Measurements from ENCODE around the gene MITF. TPM values are rescaled to one million over a fixed set of nuclear protein-coding genes. Genes with fewer than 3 reads are reported as not detected.
A peak's percentile ranks its signal among the peaks of the same experiment; 100 is the strongest.

MITF gene
- polyA plus RNA-seq, 1 donor from 2014 or later = 0.54 TPM

DNA sequence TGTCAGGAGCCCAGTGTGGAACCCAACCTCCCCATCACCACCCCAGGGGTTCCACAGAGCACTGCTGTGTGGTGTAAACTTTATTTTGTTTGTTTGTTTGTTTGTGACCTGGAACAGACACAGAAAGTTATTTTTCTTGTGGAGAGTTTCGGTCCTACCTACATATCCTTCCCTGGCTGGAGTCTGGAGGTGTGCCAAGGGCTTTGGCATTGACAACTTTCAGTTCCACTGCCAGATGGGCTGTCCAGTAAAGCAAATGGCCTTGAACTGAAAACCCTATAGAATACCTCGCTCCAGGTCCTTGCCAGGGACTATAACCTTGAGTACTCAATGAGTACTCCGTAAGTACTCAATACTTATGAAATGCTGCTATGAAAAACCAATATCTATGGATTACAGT lies 103.5 kb downstream of the MITF start:
- no peak overlapping the region for H3K27ac Mint-ChIP-seq
- H3K27me3 Mint-ChIP-seq = no peaks in the 10 kb centered on the region
- H3K9me3 Mint-ChIP-seq = peaks cover 0 to 1% (median 0%) of the 10 kb centered on the region in 3 donors
- H3K36me3 Mint-ChIP-seq = no peaks in the 10 kb centered on the region
- no peak overlapping the region for H3K4me3 Mint-ChIP-seq
- H3K4me1 Mint-ChIP-seq = no peaks in the 10 kb centered on the region

DNA sequence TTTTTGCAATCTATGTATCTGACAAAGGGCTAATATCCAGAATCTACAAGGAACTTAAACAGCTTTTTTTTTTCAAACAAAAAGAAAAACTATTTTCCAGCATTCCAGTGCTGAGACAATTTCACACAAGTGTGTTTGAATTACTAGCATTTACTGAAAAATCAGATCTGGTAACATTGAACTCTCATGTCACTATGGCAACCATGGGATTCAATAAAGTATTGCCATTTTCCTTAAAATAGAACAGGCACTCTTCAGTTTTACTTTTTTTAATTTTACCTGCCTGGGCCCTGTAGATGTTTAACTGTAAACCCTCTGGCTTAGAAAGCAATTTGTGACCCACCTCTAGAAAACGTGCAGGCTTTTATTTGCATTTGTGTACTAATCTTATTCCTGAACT lies 105.4 kb downstream of the MITF start:
- Mint-ChIP-seq H3K4me1 (no peaks in the 10 kb centered on the region), H3K27me3 (no peaks in the 10 kb centered on the region), H3K27ac (no peak overlapping the region), H3K4me3 (no peak overlapping the region), H3K36me3 (no peaks in the 10 kb centered on the region), H3K9me3 (peaks cover 0 to 1% (median 0%) of the 10 kb centered on the region in 3 donors)

DNA sequence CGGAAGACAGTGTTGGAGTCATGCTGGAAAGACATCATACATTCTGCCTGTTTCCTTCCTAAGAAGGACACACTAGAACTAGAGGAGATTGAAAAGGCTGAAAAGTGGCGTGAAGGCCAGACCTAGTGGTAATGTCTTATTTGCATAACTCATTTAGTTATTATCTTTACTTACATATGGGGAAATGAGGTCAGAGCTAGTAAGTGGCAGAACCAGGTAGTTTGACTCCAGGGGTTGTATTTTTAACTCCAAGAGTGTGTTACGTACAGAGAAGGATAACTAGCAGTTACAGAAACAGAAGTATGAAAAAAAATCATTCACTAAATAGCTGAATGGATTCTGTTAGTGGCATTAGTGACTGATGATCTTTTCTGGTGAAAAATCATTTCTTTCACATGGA lies 108.0 kb downstream of the MITF start:
- H3K27ac Mint-ChIP-seq = no peak overlapping the region
- no peaks in the 10 kb centered on the region for H3K27me3 Mint-ChIP-seq
- no peaks in the 10 kb centered on the region for H3K36me3 Mint-ChIP-seq
- H3K9me3 Mint-ChIP-seq = peaks cover 0 to 1% (median 0%) of the 10 kb centered on the region in 3 donors
- no peak overlapping the region for H3K4me3 Mint-ChIP-seq
- no peaks in the 10 kb centered on the region for H3K4me1 Mint-ChIP-seq

DNA sequence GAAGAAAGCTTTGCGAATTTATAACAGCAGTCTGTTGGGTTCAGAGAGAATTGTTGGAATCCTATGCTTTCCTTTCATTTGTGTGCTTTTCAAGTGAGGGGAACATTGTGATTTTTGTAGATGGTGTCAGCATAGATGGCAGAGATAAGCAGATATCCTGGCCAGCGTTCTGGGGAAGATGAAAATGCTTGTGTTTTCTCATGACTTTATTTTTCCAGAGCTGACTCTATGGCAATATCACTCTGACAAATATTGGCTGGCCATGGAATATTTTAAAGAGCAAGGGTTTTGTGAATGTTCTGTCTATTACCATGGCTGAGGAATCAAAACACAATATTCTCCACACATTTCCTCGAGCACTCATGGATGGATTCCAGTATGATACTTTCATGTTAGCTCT lies 108.8 kb downstream of the MITF start:
- Mint-ChIP-seq H3K36me3 (no peaks in the 10 kb centered on the region), H3K27ac (no peak overlapping the region), H3K4me1 (no peaks in the 10 kb centered on the region)

DNA sequence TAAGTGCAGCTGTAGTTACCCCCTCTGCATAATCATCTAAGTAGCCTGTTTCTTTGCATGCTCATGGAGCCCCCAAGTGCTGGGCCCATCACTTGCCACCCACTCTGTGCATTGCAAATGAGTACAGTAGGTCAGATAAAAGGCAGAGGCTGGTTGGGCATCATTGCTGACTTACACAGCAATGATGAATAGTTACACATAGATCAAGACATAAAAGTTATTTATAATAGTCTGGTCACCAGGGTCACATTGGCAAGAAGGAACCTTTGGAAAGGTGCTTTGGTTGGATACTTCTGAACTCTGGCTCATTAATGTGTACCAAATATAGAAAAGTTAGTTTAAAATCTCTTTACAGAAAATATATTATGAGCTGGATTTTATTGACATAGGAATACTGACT lies 111.6 kb downstream of the MITF start:
- no peaks in the 10 kb centered on the region for H3K4me1 Mint-ChIP-seq
- H3K9me3 Mint-ChIP-seq = peaks cover 0 to under 1% (median 0%) of the 10 kb centered on the region in 3 donors
- H3K27ac Mint-ChIP-seq = no peak overlapping the region
- H3K27me3 Mint-ChIP-seq = no peaks in the 10 kb centered on the region
- no peak overlapping the region for H3K4me3 Mint-ChIP-seq
- no peaks in the 10 kb centered on the region for H3K36me3 Mint-ChIP-seq

More for the DNA sequence above, 108.8 kb downstream of the MITF start:
- no peak overlapping the region for H3K4me3 Mint-ChIP-seq
- H3K9me3 Mint-ChIP-seq = peaks cover 0 to 1% (median 0%) of the 10 kb centered on the region in 3 donors
- no peaks in the 10 kb centered on the region for H3K27me3 Mint-ChIP-seq

DNA sequence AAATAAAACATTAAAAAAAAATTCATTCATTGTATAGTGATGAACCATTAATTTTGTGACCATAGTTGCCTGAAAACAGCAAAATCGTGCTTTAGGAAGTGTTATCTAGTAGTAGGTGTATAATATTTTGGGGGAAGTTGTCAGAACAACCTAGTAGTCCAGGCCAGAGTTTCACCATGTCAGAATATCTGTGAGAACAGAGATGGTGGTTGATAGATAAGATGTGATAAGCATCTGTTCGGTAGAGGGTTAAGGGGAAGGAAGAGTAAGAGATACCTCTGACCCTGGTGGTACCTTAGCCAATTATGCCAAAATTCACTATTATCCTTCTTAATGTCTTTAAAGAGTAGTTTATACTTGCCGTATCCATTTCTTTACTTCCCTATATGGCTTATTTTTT lies 113.8 kb downstream of the MITF start:
- Mint-ChIP-seq H3K9me3 (no peaks in the 10 kb centered on the region), H3K36me3 (no peaks in the 10 kb centered on the region), H3K27ac (no peak overlapping the region), H3K4me3 (no peak overlapping the region), H3K27me3 (peaks cover 2% of the 10 kb centered on the region), H3K4me1 (no peaks in the 10 kb centered on the region)

DNA sequence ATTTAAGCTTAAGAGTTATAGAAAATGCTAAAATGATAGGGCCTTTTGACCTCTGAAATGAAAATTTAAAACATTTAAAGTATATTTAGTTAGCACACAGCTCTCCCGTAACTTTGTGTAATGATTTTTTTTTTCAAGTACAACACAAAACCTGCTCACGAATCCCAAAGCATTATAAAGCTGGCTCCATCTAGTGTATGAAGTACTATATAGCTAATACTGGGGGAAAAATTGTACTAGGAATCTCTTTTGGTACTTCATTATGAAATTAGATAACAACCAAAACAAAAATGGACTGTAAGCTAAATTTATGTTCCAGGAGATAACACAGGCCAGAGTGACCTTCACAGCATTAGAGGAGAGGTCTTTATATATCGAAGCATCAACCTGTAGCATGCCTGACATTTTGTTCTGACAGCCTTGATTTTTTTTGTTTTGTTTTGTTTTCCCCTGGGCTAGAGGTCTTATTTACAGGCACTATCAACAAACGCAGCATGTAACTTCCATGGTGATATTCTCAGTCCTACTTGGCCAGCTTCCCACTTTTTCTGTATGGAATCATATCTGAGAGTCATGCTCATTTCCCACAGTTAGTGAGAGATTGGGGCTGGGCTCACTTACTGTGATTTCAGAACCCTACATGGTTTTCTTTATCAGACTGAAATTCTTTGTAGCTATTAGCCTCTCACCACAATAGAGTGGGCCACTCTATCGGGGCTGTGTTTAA lies 116.3 kb downstream of the MITF start:
- Mint-ChIP-seq H3K4me1 (no peaks in the 10 kb centered on the region), H3K27me3 (peaks cover 2% of the 10 kb centered on the region), H3K36me3 (no peaks in the 10 kb centered on the region), H3K9me3 (no peaks in the 10 kb centered on the region), H3K27ac (no peak overlapping the region), H3K4me3 (no peak overlapping the region)

DNA sequence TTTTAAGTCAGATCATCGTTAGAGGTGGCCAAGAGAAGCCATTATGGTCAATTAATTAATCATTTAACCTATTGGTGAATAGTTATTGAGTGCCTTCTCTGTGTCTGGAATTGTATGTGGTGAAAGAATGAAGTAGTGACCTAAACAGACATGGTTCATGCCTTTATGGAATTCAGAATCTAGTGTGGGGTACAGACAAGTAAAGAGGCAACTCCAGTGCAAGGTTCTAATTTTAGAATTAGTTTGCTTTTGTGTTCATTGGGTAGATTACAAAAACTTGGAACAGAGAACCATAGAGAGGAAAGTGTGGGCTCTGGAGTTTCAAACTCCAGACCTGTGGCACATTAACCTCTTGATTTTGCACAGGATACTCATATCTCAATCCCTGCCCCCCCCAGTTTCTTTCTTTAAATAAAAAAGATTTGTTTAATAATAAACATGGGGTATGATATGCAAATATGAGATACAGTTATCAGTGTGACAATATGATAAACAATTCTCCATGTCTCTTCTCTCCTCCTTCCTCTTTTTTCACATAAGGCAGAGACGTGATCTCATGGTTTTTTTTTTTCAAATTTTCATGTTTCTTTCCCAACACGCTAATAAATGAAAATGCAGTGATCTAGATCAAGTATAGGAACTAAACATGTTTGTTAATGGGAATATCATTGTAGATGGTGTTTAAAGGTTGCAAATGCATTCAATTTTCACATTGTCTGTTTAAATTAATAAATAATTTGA lies 117.9 kb downstream of the MITF start:
- H3K27me3 Mint-ChIP-seq = peaks cover 2% of the 10 kb centered on the region

DNA sequence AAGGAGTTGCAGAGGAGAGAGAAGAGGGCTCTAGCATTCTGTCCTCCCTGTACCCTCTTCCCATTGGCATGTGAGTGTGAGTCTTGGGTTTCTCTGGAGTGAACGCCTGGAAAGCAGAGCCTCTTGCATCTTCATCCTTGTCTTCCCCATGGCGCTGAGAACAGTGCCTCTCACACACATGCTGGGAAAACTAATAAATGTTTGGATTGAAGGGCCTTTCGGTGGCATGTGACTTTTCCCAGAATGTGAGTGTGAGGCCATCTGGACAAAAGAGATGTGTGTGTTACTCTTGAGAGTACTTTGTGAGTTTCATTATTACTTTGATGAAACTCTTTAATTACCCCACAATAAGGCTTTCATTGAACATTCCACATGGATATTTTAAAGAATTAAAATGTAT lies 122.3 kb downstream of the MITF start:
- peak overlapping the region in 1 of 3 donors; percentile 68 for H3K27ac Mint-ChIP-seq
- no peak overlapping the region for H3K4me3 Mint-ChIP-seq
- no peaks in the 10 kb centered on the region for H3K36me3 Mint-ChIP-seq
- H3K27me3 Mint-ChIP-seq = peaks cover 2% of the 10 kb centered on the region
- H3K4me1 Mint-ChIP-seq = no peaks in the 10 kb centered on the region
- no peaks in the 10 kb centered on the region for H3K9me3 Mint-ChIP-seq

More for the DNA sequence above, 117.9 kb downstream of the MITF start:
- Mint-ChIP-seq H3K36me3 (no peaks in the 10 kb centered on the region), H3K27ac (no peak overlapping the region), H3K4me1 (no peaks in the 10 kb centered on the region), H3K4me3 (no peak overlapping the region), H3K9me3 (no peaks in the 10 kb centered on the region)

DNA sequence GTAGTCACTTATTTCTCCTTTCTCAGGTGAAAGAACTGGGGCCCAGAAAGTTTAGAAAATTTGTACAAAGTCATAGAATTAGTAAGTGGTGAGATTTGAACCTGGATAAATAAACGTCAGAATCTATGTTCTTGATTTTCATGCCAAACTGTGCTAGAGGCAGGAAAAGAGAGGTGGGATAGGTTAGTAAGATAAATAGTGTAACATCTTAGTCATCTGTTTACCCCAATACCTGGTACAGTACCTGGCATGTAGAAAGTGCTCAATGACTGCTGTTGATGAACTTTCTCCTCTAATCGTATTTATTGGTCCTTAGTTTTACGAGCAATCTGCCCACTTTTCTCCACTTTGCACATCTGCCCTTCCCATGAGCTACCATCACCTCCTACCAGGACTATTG lies 124.9 kb downstream of the MITF start:
- Mint-ChIP-seq H3K4me3 (no peak overlapping the region), H3K9me3 (no peaks in the 10 kb centered on the region), H3K4me1 (no peaks in the 10 kb centered on the region), H3K36me3 (no peaks in the 10 kb centered on the region), H3K27ac (no peak overlapping the region), H3K27me3 (no peaks in the 10 kb centered on the region)

DNA sequence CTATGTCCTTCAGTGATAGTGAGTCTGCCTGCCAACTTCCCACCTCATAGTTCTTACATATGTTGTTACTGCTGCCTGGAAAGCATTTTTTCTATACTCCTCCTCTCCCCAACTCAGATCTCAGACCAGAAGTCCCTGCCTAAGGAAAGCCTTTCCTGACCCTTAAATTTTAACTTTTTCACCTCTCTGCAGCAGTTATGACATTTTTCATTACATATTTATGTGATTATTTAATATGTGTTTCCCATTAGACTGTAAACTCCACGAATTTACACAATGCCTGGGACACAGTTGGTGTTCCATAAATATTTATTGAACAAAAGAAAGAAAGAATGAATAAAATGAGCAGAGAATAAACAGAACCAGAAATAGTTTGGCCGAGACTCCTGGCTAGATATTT lies 125.5 kb downstream of the MITF start:
- no peak overlapping the region for H3K27ac Mint-ChIP-seq
- H3K9me3 Mint-ChIP-seq = no peaks in the 10 kb centered on the region
- H3K4me1 Mint-ChIP-seq = no peaks in the 10 kb centered on the region
- H3K4me3 Mint-ChIP-seq = no peak overlapping the region
- no peaks in the 10 kb centered on the region for H3K36me3 Mint-ChIP-seq
- no peaks in the 10 kb centered on the region for H3K27me3 Mint-ChIP-seq

DNA sequence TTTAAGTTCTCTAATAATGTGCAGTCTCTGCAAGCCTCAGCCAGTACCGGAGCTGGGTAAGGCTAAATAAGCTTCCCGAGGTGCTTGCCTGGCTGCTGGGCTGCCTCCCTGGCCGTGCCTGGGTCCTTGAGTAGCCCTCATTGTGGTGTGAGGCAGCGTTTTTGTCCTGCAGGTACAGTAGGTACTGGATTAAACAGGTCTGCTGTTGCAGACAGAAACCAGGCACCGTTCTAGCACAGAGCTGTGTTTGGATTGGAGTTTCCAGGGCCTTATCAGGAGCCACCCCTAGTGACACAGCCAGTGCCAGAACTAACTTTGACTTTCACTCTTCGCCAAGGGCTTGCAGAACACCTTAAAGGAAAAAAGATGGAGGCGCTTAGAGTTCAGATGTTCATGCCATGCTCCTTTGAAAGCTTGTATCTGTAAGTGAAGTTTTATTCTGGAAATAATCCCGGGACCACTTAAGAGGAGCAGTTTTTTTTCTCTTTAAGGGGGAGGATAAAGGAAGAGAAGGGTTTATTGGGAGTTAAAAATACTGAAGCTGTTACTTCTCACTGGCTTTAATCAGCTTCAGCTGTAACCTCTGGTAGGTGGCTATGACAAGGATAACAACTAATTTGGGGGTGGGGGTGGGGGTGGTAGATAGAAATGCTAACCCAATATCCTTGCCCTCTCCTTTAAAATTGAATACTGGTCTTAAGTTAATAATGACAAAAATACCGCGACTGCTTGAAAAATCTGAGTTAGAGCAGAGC lies 126.8 kb downstream of the MITF start:
- Mint-ChIP-seq H3K27ac (no peak overlapping the region), H3K4me1 (no peaks in the 10 kb centered on the region), H3K27me3 (no peaks in the 10 kb centered on the region), H3K9me3 (no peaks in the 10 kb centered on the region), H3K4me3 (no peak overlapping the region), H3K36me3 (no peaks in the 10 kb centered on the region)

DNA sequence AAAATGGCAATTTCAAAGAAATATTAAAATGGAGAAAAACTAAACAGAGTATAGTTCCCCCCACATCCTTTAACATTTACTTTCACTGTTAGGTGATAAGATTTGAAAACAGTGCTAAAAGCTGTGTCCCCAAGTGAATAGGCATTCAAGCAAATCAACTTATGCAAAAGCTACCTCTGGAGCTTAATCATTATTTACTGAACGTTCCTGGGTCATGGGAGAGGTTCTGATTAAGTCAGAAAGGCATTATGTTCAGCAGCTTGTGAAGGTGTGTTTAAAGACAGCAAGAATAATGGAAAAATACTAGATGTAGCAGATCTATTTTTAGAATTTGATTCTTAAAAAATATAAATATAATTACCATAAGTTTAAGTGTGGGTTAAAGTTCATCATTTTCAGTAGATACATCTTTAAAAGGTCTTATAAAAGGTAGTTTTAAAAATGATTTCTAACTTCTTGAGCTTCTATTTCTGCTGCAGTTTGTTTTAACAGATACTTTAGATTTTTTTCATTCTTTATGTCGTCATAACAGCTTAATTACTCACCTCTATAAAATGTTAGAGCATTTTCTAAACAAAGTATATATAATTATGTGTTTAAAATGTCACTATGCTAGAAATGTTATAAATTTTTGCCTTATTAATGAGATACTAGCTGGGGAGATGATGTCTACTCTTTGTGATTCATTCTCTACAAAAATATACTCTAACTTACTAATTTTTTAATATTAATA lies 127.9 kb downstream of the MITF start:
- Mint-ChIP-seq H3K9me3 (no peaks in the 10 kb centered on the region), H3K27ac (no peak overlapping the region), H3K4me1 (no peaks in the 10 kb centered on the region), H3K27me3 (no peaks in the 10 kb centered on the region), H3K36me3 (no peaks in the 10 kb centered on the region), H3K4me3 (no peak overlapping the region)

DNA sequence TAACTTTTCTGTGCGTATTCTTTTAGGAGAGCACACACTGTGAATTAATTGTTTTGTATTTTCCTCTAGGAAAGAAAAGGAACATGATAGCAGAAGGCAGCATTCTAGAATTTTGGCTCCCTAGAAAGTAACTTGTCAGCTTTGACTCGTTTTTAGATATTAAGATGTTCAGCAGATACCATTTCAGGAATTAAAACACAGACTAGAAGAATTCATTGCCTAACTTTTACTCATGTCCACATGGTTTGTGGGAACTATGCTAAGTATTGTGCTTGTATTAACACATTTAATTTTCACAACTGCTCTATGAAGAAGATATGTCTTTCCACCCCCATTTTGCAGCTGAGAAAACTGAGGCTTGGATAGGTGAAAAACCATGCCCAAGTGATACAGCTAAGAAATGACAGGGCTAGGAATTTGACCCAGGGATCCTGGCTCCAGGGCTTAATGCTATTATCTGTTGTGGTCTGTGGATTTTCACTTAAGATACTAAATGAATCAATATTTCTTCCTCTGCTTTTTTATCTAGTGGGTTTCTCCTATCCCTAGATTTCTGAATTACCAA lies 128.8 kb downstream of the MITF start:
- Mint-ChIP-seq H3K36me3 (no peaks in the 10 kb centered on the region), H3K27me3 (no peaks in the 10 kb centered on the region), H3K4me1 (no peaks in the 10 kb centered on the region), H3K4me3 (no peak overlapping the region), H3K27ac (no peak overlapping the region), H3K9me3 (no peaks in the 10 kb centered on the region)

Measured in IgD-negative memory B cell (primary cell).